Fibroblast of skin of right quadriceps (primary cell): ENCODE measurements around the gene ABHD15.
A peak's percentile ranks its signal among the peaks of the same experiment; 100 is the strongest.

Source experiments
- DNase-seq: peaks from one replicate; pipeline ENCODE4 v3.0.0-alpha.2; 2013

The ABHD15 gene

GRCh38 chr17:29593591-29594518, 27.0 kb upstream of the ABHD15 start:
- DNase-seq, result no peak

- no peak for DNase-seq
Observed at GRCh38 chr17:29592850-29593551, 26.2 kb upstream of the ABHD15 start, which contains the start of gene ANKRD13B. TSS of gene ANKRD13B (plus strand) at chr17:29593132. CDS start at chr17:29593622, 490 bp downstream.

- peak; percentile 80 for DNase-seq
Observed at GRCh38 chr17:29591737-29592608, 25.1 kb upstream of the ABHD15 start.

GRCh38 chr17:29591146-29591736, 24.4 kb upstream of the ABHD15 start:
- peak; percentile 81 for DNase-seq

GRCh38 chr17:29590411-29591145, 23.7 kb upstream of the ABHD15 start:
- DNase-seq, result peak; percentile 72

GRCh38 chr17:29589524-29590410, 22.9 kb upstream of the ABHD15 start, which contains the start of gene GIT1:
TSS of gene GIT1 (minus strand) at chr17:29589648. CDS start at chr17:29589378, 270 bp downstream.
- DNase-seq, result peak; percentile 86

- no peak for DNase-seq
Observed at GRCh38 chr17:29588562-29589411, 21.9 kb upstream of the ABHD15 start.

GRCh38 chr17:29588017-29588561, 21.3 kb upstream of the ABHD15 start:
- no peak for DNase-seq

- no peak for DNase-seq
Observed at GRCh38 chr17:29587591-29587990, 20.8 kb upstream of the ABHD15 start.

GRCh38 chr17:29586676-29587469, 20.0 kb upstream of the ABHD15 start:
- no peak for DNase-seq

- peak; percentile 24 for DNase-seq
Observed at GRCh38 chr17:29585080-29585751, 18.4 kb upstream of the ABHD15 start.

- no peak for DNase-seq
Observed at GRCh38 chr17:29584452-29585079, 17.7 kb upstream of the ABHD15 start.

GRCh38 chr17:29583324-29584248, 16.7 kb upstream of the ABHD15 start:
- no peak for DNase-seq

- no peak for DNase-seq
Observed at GRCh38 chr17:29582772-29583171, 15.9 kb upstream of the ABHD15 start.

- DNase-seq, result no peak
Observed at GRCh38 chr17:29582254-29582765, 15.5 kb upstream of the ABHD15 start.
